GM18870 (cell line): ENCODE measurements around the gene CCNK.
A peak's percentile ranks its signal among the peaks of the same experiment; 100 is the strongest.

Experiments
- ATAC-seq: cut with Tn5 transposase; IDR thresholded peaks from one replicate; pipeline ENCODE4 v1.9.1; 2021; ENCODE audit warnings: moderate library complexity; ENCODE audit not compliant: unreplicated experiment

CCNK gene

GRCh38 chr14:99480917-99481744 is at the start of gene CCNK:
Gene CCNK, plus strand, starts transcription at chr14:99481409. Its CDS starts 11,269 bp downstream, at chr14:99492678.
- ATAC-seq, result peak; percentile 94

DNA sequence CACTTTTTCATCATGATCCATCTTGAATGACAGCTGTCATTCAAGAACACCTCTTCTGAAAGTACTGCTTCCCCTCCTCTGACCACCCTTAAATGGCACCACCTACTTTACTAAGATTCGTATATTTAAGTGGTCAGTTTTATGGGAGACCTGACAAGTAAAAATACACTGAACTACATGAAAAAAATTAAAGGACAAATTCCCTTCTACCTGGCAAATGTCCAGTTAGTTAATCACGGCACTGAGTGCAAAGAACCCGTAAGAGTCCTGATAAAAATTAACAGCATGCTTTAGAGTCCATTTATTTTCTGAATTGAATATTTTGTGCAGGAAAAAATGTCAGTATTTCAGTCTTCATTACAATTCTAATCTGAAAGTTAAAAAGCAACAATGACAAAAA is 49.2 kb upstream of the CCNK start:
- no peak for ATAC-seq

DNA sequence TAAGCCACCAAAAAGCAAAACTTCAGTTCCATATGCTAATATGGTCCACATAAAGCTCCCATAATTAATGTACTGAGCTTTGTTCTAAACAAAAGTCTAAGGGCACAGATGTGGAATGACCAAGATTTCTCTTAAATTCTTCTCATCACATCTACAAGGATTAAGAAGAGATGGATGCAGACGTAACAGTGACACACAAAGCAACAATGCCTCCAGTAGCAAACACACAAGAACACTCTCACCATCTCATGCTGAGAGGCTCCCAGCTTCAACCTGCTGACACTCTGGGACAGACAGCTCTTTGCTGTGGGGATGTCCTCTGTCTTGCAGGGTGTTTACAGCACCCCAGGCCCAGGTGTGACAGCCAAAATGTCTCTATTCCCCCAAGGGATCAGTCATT is 48.7 kb upstream of the CCNK start:
- no peak for ATAC-seq

- ATAC-seq, result no peak
These were observed 45.9 kb upstream of the CCNK start for GRCh38 chr14:99435327-99435726.

DNA sequence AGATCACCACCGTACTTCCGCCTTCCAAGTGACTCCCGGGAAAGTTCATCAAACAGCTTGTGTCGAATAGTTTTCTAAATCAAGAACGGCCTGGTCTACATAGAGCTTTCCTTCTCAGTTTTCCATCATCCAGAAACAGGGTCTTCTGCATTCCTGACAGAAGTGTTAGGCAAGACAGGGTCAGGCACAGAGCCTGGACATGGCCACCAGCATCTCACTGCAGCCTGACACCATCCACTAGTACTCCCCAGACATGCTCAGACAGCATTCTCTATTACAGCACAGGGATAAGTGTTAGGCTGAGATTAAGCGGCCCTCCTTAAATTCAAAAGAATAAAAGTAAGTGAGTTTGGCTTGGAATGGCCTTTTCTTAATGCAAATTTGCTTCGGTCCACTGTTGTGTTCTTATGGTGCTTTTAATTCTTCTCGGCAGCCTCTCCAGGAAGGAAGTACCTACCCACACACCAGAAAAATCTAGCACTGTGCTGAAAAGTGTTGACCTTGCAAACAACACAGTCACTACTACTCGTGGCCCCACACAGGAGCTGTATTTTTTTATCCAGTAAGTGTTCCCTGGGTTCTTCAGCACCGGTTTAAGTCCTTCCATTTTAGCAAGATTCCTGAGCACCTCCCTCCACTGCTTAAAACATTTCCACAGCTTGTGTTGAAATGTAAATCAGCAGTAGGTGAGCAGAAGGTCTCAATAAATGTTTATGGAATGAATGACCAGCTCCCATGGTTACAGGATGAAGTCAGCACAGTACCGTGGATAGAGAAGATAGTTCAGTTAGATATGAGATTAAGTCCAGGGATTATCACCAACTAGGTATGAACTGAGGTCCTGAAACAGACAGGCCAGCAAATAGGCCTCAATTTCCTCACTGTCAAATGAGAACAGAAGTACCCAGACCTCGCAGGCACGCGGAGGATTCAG is 44.7 kb upstream of the CCNK start:
- no peak for ATAC-seq

- no peak for ATAC-seq
These were observed 43.5 kb upstream of the CCNK start for GRCh38 chr14:99437706-99438105.

GRCh38 chr14:99440278-99440677 is 40.9 kb upstream of the CCNK start:
- no peak for ATAC-seq

GRCh38 chr14:99441157-99441870 is 39.9 kb upstream of the CCNK start:
- no peak for ATAC-seq

- ATAC-seq, result no peak
These were observed 39.3 kb upstream of the CCNK start for GRCh38 chr14:99441918-99442317.

- ATAC-seq, result no peak
These were observed 35.3 kb upstream of the CCNK start for GRCh38 chr14:99445931-99446330.

GRCh38 chr14:99447739-99448138 is 33.5 kb upstream of the CCNK start:
- no peak for ATAC-seq

- ATAC-seq, result no peak
These were observed 30.9 kb upstream of the CCNK start for GRCh38 chr14:99450266-99450665.

GRCh38 chr14:99451234-99451633 is 30.0 kb upstream of the CCNK start:
- ATAC-seq, result no peak

DNA sequence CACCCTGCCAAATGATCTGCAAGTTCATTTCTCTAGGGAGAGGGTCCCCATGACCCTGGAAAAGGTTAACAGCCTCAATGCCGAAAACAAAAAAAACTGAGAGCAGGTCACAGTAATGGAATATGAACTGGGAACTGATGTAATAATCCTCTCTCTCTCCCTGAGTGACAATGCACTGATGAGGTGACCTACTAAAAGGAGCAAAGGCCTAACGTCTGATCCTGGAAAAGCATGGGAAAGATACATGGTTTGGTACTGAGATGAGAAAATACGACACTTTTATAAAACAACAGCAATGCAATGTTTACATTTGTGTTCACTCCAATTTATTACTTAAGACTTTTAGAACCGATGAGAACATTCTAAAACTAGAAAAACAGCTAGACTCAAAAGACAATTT is 28.2 kb upstream of the CCNK start:
- no peak for ATAC-seq

DNA sequence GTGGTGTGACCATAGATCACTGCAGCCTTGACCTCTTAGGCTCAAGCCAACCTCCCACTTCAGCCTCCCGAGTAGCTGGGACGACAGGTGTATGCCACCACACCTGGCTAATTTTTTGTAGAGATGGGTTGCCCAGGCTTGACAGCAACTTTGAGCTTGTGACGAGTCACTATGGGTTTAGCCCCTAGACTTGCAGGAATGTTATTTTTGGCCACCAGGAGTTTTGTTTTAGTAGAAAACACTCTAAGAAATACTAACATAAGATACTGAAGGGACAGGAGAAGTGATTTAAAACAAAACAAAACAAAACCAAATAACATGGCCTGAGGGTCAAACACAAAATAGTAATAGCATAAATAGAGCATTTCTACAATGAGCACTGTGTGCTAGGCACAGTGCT is 27.0 kb upstream of the CCNK start:
- ATAC-seq, result no peak

DNA sequence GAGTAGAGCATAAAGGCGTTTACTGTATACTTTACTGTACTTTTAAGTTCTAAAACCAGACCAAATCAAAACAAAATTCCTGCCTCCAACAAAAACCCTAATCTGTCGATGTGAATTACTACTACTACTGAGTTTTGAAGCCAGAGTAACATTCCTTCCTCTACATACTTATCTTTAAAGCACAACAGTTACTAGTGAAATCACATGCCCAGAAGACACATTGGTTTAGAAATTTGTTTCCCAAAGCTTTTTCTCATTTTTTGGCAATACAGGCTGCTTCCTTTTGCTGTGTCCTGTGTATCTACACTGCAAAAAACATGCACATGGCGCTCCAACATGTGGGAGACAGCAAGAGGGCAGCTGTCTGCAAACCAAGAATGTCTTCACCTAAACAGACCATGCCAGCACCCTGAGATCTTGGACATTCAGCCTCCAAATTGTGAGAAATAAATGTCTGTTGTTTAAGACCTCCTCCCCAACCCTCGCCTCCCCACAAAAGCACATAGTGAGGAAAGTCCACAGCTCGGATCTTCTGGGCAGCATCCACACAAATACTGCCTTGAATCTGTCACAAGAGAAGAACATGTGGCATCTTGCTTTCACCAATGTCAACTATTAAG is 21.6 kb upstream of the CCNK start:
- no peak for ATAC-seq

GRCh38 chr14:99460793-99461192 is 20.4 kb upstream of the CCNK start:
- ATAC-seq, result no peak

DNA sequence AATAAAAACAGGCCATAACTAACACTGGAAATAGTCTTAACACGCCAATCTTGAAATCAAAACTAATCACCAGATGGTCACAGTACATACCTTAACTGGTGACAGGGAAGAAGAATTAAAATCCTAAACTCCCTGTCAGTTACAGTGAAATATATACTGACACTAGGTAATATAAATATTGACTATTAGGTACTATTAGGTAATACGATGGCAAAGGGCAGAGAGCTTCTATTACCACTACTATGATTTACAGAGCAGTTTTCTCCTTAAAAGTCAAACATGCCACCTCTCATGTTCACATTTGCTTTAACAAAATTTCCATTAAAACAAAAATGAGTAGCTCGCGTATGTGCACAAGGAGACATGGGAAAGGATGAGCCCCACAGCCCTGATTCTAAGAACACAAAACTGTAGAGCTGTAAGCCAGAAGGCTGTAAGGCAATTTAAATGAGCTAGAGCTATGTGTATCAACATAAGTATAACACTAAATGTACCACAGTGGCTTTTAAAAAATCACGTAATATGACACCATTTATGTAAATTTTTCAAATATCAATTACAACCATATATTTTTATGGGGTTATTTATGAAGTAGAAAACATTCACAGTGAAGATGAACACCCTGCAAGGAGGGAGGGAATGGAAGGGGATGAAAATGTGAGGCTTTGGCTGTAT is 19.7 kb upstream of the CCNK start:
- no peak for ATAC-seq

- no peak for ATAC-seq
These were observed 19.0 kb upstream of the CCNK start for GRCh38 chr14:99462210-99462609.

DNA sequence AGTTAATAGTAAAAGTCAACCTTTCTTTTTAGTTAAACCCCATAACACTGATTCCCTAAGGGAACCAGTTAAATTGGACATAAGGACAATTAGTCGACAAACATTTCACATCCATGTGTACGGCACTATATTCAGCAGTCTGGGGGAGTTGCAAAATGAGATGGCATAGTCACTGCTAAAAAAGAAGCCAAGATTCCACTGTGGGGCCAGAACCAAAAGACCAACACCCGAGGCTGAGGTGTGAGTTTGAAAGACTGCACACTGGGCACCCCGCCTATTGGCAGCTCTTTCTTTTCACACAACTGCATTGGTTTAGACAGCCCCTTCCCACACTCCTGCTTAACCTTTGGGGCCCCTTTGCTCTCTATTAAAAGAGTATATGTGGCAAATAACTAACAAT is 17.2 kb upstream of the CCNK start:
- ATAC-seq, result no peak
